GM12878 (cell line): ENCODE data around the gene METTL2B. TPM values are rescaled to one million over a fixed set of nuclear protein-coding genes. Genes with fewer than 3 reads are reported as not detected.
A peak's percentile ranks its signal among the peaks of the same experiment; 100 is the strongest.
"Not testable (repeated sequence)": the region's sequence is repeated elsewhere in the genome, so short reads cannot be mapped to it uniquely, and the experiment has no call there.

Source experiments
- ATAC-seq: fragments of 200-7000 bp; cut with Tn5 transposase; 3 replicates; pipeline ENCODE4 v1.9.1; 2020; ENCODE audit warnings: mild to moderate bottlenecking, moderate library complexity
- BruUV-seq: library from RNA; stranded (reverse); fragments of 400-500 nt; replicated peaks from 2 replicates; lab custom pipeline; 2021; lab: Mats Ljungman, UMichigan
- CTCF ChIA-PET: fragments of 300-600 bp; sonication (Branson Sonifier 250); formaldehyde crosslinking; extraction: SDS; loops from one replicate; lab custom pipeline; 2021; ENCODE audit warnings: inconsistent platforms; lab: Yijun Ruan, JAX
- POLR2A ChIA-PET: fragments of 350-600 bp; formaldehyde crosslinking; extraction: SDS; loops from one replicate; lab custom pipeline; 2021; ENCODE audit warnings: inconsistent platforms; lab: Charles Lee
- RAD21 ChIA-PET: fragments of 300-600 bp; sonication (Branson Sonifier 250); formaldehyde crosslinking; loops from one replicate; lab custom pipeline; 2023; ENCODE audit warnings: antibody characterized with exemption; ENCODE audit not compliant: unreplicated experiment; lab: Charles Lee
- SMC1A ChIA-PET: fragments of 300-600 bp; sonication (Branson Sonifier 250); formaldehyde crosslinking; loops from one replicate; lab custom pipeline; 2023; ENCODE audit not compliant: unreplicated experiment, uncharacterized antibody; lab: Charles Lee
- DNase-seq: peaks from one replicate; pipeline ENCODE4 v3.0.0-alpha.2; 2011; ENCODE audit warnings: low read depth, low spot score
- FAIRE-seq: peaks from 3 replicates; lab custom pipeline; 2011; peaks lifted over from hg19 to GRCh38; lab: Jason Lieb, UNC
- H2AFZ ChIP-seq: 2 replicates; pipeline ENCODE4 v1.6.0; 2011; ENCODE audit warnings: low read depth, low read length, control low read depth; ENCODE audit not compliant: control insufficient read depth
- H3K27ac ChIP-seq: 2 replicates; pipeline ENCODE4 v1.5.1; 2011; ENCODE audit warnings: control low read depth; ENCODE audit not compliant: control insufficient read depth, insufficient read depth
- H3K27me3 ChIP-seq, 2 experiments: replicated peaks in 1 of 2; 2 replicates each; pipeline versions ENCODE4 v1.6.0 to v1.6.1; 2011; ENCODE audit warnings: low read length in 1 of 2; ENCODE audit not compliant: control insufficient read depth in 2 of 2, insufficient read depth in 2 of 2
- H3K36me3 ChIP-seq, 2 experiments: 2 replicates each; pipeline ENCODE4 v1.5.1; 2011; ENCODE audit warnings: low read length in 1 of 2; ENCODE audit not compliant: control insufficient read depth in 2 of 2, insufficient read depth in 2 of 2
- H3K4me1 ChIP-seq: 2 replicates; pipeline ENCODE4 v1.6.1; 2011; ENCODE audit warnings: mild to moderate bottlenecking, low read length, moderate library complexity, mixed read lengths; ENCODE audit not compliant: control insufficient read depth, insufficient read depth
- H3K4me2 ChIP-seq: 2 replicates; pipeline ENCODE4 v1.6.0; 2011; ENCODE audit warnings: control low read depth; ENCODE audit not compliant: control insufficient read depth, insufficient read depth
- H3K4me3 ChIP-seq: fragments of 200-600 bp; sonication (generic); 2 replicates; pipeline ENCODE4 v1.5.1; 2016
- H3K79me2 ChIP-seq: 2 replicates; pipeline ENCODE4 v1.6.0; 2011; ENCODE audit warnings: low read length; ENCODE audit not compliant: control insufficient read depth, insufficient read depth
- H3K9ac ChIP-seq: 2 replicates; pipeline ENCODE4 v1.8.0; 2011; ENCODE audit warnings: low read length, control low read depth, mixed read lengths; ENCODE audit not compliant: control insufficient read depth, insufficient read depth
- H3K9me3 ChIP-seq: replicated peaks from 3 replicates; pipeline ENCODE4 v1.5.1; 2011; ENCODE audit warnings: mild to moderate bottlenecking, low read length; ENCODE audit not compliant: control insufficient read depth, insufficient read depth
- H4K20me1 ChIP-seq: 2 replicates; pipeline ENCODE4 v1.6.0; 2011; ENCODE audit not compliant: control insufficient read depth, insufficient read depth
- MEF2A ChIP-seq: IDR thresholded peaks from 2 replicates; pipeline ENCODE4 v1.6.1; 2011; ENCODE audit warnings: low read depth, mild to moderate bottlenecking, low read length, moderate library complexity; ENCODE audit not compliant: insufficient read depth
- RUNX3 ChIP-seq: IDR thresholded peaks from 2 replicates; pipeline ENCODE4 v1.6.1; 2012; ENCODE audit warnings: low read length, inconsistent platforms
- WGBS: methylation state at CpG from one replicate; pipeline ENCODE4 v1.1.6; 2016; ENCODE audit warnings: low lambda C conversion rate; ENCODE audit not compliant: insufficient replicate concordance, insufficient coverage; ENCODE audit errors: missing lambda C conversion rate; 5-methylcytosine and 5-hydroxymethylcytosine counted together
- in situ Hi-C: fragments of 300-500 bp; cut with MboI; formaldehyde crosslinking; loops from 9 replicates; pipeline ENCODE4 v1.14.3; 2018; ENCODE audit warnings: mixed read lengths
- intact Hi-C: fragments of 100-400 bp; cut with micrococcal nuclease; formaldehyde crosslinking; loops from one replicate; pipeline ENCODE4 v1.14.2; 2022; ENCODE audit not compliant: unreplicated experiment
- polyA plus RNA-seq, 11 experiments: library from polyadenylated mRNA; depleted of rRNA in 4 of 11; unstranded in 6 of 11; stranded (reverse) in 5 of 11; fragments of >200 nt; fragmentation: Nextera tagmentation in 4 of 11; fragmentation: Illumina TruSeq in 1 of 11; extraction: Ambion mirVana in 4 of 11; extraction: Trizol in 1 of 11; gene quantifications; 1 replicate in 1 of 11; 2 replicates in 10 of 11; pipeline versions ENCODE4 v1.2.1 to v1.2.3, GENCODE V29; 2011 to 2016; ENCODE audit warnings: inconsistent platforms in 2 of 11, missing spikeins in 2 of 11, low read depth in 1 of 11
- total RNA-seq, 4 experiments: library from RNA; depleted of rRNA in 3 of 4; stranded (reverse); fragments of >200 nt in 3 of 4; fragmentation: Illumina TruSeq in 1 of 4; extraction: Trizol in 1 of 4; gene quantifications; 2 replicates each; pipeline versions ENCODE4 v1.2.1 to v1.2.3, GENCODE V29; 2013 to 2021

Gene METTL2B
- total and polyA plus RNA-seq, 10 of the 15 experiments (the other 5 are each of a cell fraction or from before 2014, with no cell fraction given): 18.9 to 48.4 (median 37.3) TPM

- RAD21 ChIA-PET: interaction anchor here (0.7 kb wide), 1 partner anchor 80 kb away, joined by 5 read pairs; no protein-coding TSS in a partner anchor
- BruUV-seq: not testable (repeated sequence)
Measured at GRCh38 chr7:128507321-128507993, 30.9 kb downstream of the METTL2B start.

GRCh38 chr7:128511692-128512091 is 35.1 kb downstream of the METTL2B start:
- H3K36me3 ChIP-seq, H3K9ac ChIP-seq, H3K79me2 ChIP-seq, intact Hi-C loops, H2AFZ ChIP-seq, H3K27me3 ChIP-seq, BruUV-seq, H4K20me1 ChIP-seq, in situ Hi-C loops, H3K4me1 ChIP-seq, H3K4me2 ChIP-seq, H3K4me3 ChIP-seq, H3K9me3 ChIP-seq, RAD21 ChIA-PET, H3K27ac ChIP-seq, SMC1A ChIA-PET, DNase-seq, CTCF ChIA-PET, POLR2A ChIA-PET: not testable (repeated sequence)
- peak; percentile 64 for FAIRE-seq
- 1% methylated on average over 11 of the region's 11 CpGs for WGBS
- ATAC-seq: peak; percentile 11; the same call in 2 of the 3 replicates

More at GRCh38 chr7:128507321-128507993, 30.9 kb downstream of the METTL2B start:
- H3K36me3 ChIP-seq, H3K9me3 ChIP-seq, H3K27me3 ChIP-seq, H2AFZ ChIP-seq, CTCF ChIA-PET, in situ Hi-C loops, intact Hi-C loops, H3K79me2 ChIP-seq, H3K9ac ChIP-seq, H4K20me1 ChIP-seq: not testable (repeated sequence)
- Histone ChIP-seq H3K27ac (peak overlapping the region; percentile 39), H3K4me3 (peak overlapping the region; percentile 56; the same call in 1 of the 2 replicates), H3K4me2 (peak overlapping the region; percentile 58), H3K4me1 (peaks cover 18% of the 10 kb centered on the region; the same call in 1 of the 2 replicates)
- FAIRE-seq (peak; percentile 89), ATAC-seq (peak; percentile 74), DNase-seq (peak; percentile 35)
- TF ChIP-seq MEF2A (0 out of 2 replicates have a peak, but pooled peaks have one; percentile 6), RUNX3 (peak; percentile 46)
- POLR2A ChIA-PET: interaction anchor here (0.7 kb wide), 1 partner anchor 257 kb away, joined by 4 read pairs; no protein-coding TSS in a partner anchor
- 1% methylated on average over 5 of the region's 5 CpGs for WGBS
- SMC1A ChIA-PET: interaction anchor here (1.2 kb wide), 1 partner anchor 48 kb away, joined by 3 read pairs; no protein-coding TSS in a partner anchor

GRCh38 chr7:128515232-128515631 is 38.7 kb downstream of the METTL2B start:
- intact Hi-C loops, RAD21 ChIA-PET, H3K4me3 ChIP-seq, POLR2A ChIA-PET, H3K9ac ChIP-seq, H3K27ac ChIP-seq, H3K9me3 ChIP-seq, ATAC-seq, H3K27me3 ChIP-seq, H3K4me1 ChIP-seq, CTCF ChIA-PET, H3K4me2 ChIP-seq, H4K20me1 ChIP-seq, in situ Hi-C loops, FAIRE-seq, H3K79me2 ChIP-seq, DNase-seq, H2AFZ ChIP-seq, H3K36me3 ChIP-seq, BruUV-seq: not testable (repeated sequence)
- SMC1A ChIA-PET: interaction anchor here (0.6 kb wide), 1 partner anchor 56 kb away, joined by 3 read pairs; no protein-coding TSS in a partner anchor
- 53% methylated on average over 6 of the region's 6 CpGs for WGBS
